ENCODE measurements around the gene EFTUD2.

EFTUD2 gene

GRCh38 chr17:44905006-44906000 lies 6.1 kb upstream of the EFTUD2 start:
- intact Hi-C loops (cut with DNase I; ENCODE audit: low total_unique reads): no loop called here
- H3K4me1 ChIP-seq: peaks cover 0 to 2% (median under 1%) of the 10 kb centered on the region in 4 donors
- H3K27me3 ChIP-seq: peaks cover 0 to 3% of the 10 kb centered on the region in 2 donors
- no peak for TF ChIP-seq CTCF (IDR thresholded peaks at IDR 0.05)
- DNase-seq: peak in 1 of 2 donors; percentile 49
- H3K4me3 ChIP-seq: no peak overlapping the region
- no peaks in the 10 kb centered on the region for H3K9me3 ChIP-seq
- H3K36me3 ChIP-seq: no peaks in the 10 kb centered on the region
- no peak overlapping the region for H3K27ac ChIP-seq

GRCh38 chr17:44904001-44904984 lies 5.0 kb upstream of the EFTUD2 start:
- DNase-seq: peak in 1 of 2 donors; percentile 52
- no peaks in the 10 kb centered on the region for H3K27me3 ChIP-seq
- H3K4me3 ChIP-seq: no peak overlapping the region

GRCh38 chr17:44903012-44903685 lies 3.9 kb upstream of the EFTUD2 start:
- no peak for TF ChIP-seq CTCF (IDR thresholded peaks at IDR 0.05)
- H3K27me3 ChIP-seq: no peaks in the 10 kb centered on the region
- DNase-seq: peak in 1 of 2 donors; percentile 48
- peaks cover 0 to 14% (median 9%) of the 10 kb centered on the region in 4 donors for H3K4me1 ChIP-seq
- intact Hi-C loops (cut with DNase I; ENCODE audit: low total_unique reads): no loop called here
- no peaks in the 10 kb centered on the region for H3K36me3 ChIP-seq
- H3K9me3 ChIP-seq: no peaks in the 10 kb centered on the region
- no peak overlapping the region for H3K27ac ChIP-seq
- H3K4me3 ChIP-seq: no peak overlapping the region

More at GRCh38 chr17:44904001-44904984, 5.0 kb upstream of the EFTUD2 start:
- no peak overlapping the region for H3K27ac ChIP-seq
- peaks cover 0 to 8% (median 4%) of the 10 kb centered on the region in 4 donors for H3K4me1 ChIP-seq
- no peak for TF ChIP-seq CTCF (IDR thresholded peaks at IDR 0.05)
- intact Hi-C loops (cut with DNase I; ENCODE audit: low total_unique reads): no loop called here
- H3K36me3 ChIP-seq: no peaks in the 10 kb centered on the region
- no peaks in the 10 kb centered on the region for H3K9me3 ChIP-seq

GRCh38 chr17:44902135-44902760 lies 3.0 kb upstream of the EFTUD2 start:
- Histone ChIP-seq H3K36me3 (no peaks in the 10 kb centered on the region), H3K9me3 (no peaks in the 10 kb centered on the region), H3K27me3 (no peaks in the 10 kb centered on the region), H3K27ac (no peak overlapping the region), H3K4me1 (peaks cover 0 to 23% (median 18%) of the 10 kb centered on the region in 4 donors), H3K4me3 (no peak overlapping the region)
- no peak for TF ChIP-seq CTCF (IDR thresholded peaks at IDR 0.05)
- intact Hi-C loops (cut with DNase I; ENCODE audit: low total_unique reads): no loop called here
- DNase-seq: peak in 1 of 2 donors; percentile 48
